Motor neuron (in vitro differentiated cells): Measurements from ENCODE around the gene HSFY1. TPM values are rescaled to one million over a fixed set of nuclear protein-coding genes. Genes with fewer than 3 reads are reported as not detected.
A peak's percentile ranks its signal among the peaks of the same experiment; 100 is the strongest.
"Not testable (repeated sequence)": the region's sequence is repeated elsewhere in the genome, so short reads cannot be mapped to it uniquely, and the experiment has no call there.

Experiments
- ATAC-seq, 8 experiments: fragments of 200-7000 bp; cut with Tn5 transposase; replicated peaks in 6 of 8; 2 replicates each; pipeline ENCODE4 v1.8.0; 2021; ENCODE audit warnings: mild to moderate bottlenecking in 8 of 8, moderate library complexity in 8 of 8
- H3K27ac ChIP-seq, 2 donors: fragments of 250-450 bp; sonication (Bioruptor Pico); 2 replicates each; pipeline ENCODE4 v1.9.0; 2021; ENCODE audit warnings: antibody characterized with exemption in 2 of 2, mild to moderate bottlenecking in 2 of 2, moderate library complexity in 1 of 2
- H3K4me1 ChIP-seq, 2 donors: fragments of 250-450 bp; sonication (Bioruptor Pico); replicated peaks in 1 of 2; 2 replicates each; pipeline ENCODE4 v1.6.1; 2021; ENCODE audit warnings: antibody characterized with exemption in 2 of 2, mild to moderate bottlenecking in 2 of 2, moderate library complexity in 1 of 2
- H3K4me3 ChIP-seq, 5 donors: fragments of 250-450 bp; sonication (Bioruptor Pico); 2 replicates each; pipeline ENCODE4 v1.9.0; 2021; ENCODE audit warnings: antibody characterized with exemption in 5 of 5, mild to moderate bottlenecking in 5 of 5, moderate library complexity in 4 of 5
- WGBS, 10 experiments: fragments of 450-650 bp; shearing (Covaris generic); methylation state at CpG; one replicate each; pipeline ENCODE4 v1.0.0; 2022; 5-methylcytosine and 5-hydroxymethylcytosine counted together
- in situ Hi-C, 9 experiments: fragments of 400-800 bp; cut with MboI; loops; one replicate each; pipeline ENCODE4 v1.15.0; 2021; ENCODE audit warnings: low sequenced_read_pairs in 9 of 9, low pct_unique_long_range_greater_than_20kb in 2 of 9; ENCODE audit not compliant: unreplicated experiment in 9 of 9
- total RNA-seq, 8 experiments: library from RNA; unstranded; fragments of 300-600 nt; gene quantifications; 2 replicates each; pipeline versions ENCODE4 v1.2.3 to v1.2.4, GENCODE V29; 2022

The HSFY1 gene, protein sequence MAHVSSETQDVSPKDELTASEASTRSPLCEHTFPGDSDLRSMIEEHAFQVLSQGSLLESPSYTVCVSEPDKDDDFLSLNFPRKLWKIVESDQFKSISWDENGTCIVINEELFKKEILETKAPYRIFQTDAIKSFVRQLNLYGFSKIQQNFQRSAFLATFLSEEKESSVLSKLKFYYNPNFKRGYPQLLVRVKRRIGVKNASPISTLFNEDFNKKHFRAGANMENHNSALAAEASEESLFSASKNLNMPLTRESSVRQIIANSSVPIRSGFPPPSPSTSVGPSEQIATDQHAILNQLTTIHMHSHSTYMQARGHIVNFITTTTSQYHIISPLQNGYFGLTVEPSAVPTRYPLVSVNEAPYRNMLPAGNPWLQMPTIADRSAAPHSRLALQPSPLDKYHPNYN
- not detected for total RNA-seq

DNA sequence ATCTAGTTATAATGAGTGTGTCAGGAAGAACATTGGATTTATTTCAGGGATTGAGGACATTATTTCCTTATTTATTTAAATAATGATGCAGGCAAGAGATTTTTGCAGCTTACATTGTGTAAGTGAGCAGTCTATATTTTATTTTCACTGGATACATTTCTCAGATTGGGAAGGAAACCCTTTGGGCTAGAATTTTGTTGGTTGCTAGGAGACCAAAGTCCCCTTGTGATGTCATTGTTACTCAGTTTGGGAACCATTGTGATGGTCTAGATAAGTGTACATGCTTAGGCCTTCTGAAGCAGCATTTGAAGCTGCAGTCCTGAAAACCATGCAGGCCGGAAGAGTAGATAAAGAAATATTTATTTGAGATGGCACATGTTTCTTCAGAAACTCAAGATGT lies at the start of gene HSFY1:
Gene HSFY1, plus strand, starts transcription at position 301 of the 400 bp plus-strand sequence. Its CDS starts 68 bp downstream, at position 369.
- in situ Hi-C loops, H3K4me3 ChIP-seq, H3K27ac ChIP-seq, ATAC-seq, H3K4me1 ChIP-seq: not testable (repeated sequence)
- no CpG with 5 or more reads among the region's 1 CpG for WGBS, 10 experiments

DNA sequence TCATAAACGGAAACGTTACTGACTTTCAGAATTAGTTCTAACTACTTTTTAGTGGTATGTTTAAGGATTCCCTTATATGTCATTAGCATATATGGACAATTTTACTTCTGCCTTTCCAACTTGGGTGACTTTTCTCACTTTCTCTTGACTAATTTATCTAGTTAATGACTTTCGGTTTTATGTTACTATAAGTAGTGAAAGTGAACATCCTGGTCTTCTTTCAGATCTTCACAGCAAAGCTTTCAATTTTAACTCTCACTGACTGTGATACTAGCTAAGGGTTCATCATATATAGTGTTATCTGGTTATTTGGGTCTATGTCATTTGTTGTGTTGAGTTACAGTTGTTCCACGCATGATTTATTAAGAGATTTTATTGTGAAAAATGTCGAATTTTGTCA lies 42.3 kb upstream of the HSFY1 start:
- in situ Hi-C loops, H3K27ac ChIP-seq, H3K4me1 ChIP-seq, H3K4me3 ChIP-seq, ATAC-seq: not testable (repeated sequence)
- no CpG with 5 or more reads among the region's 5 CpGs for WGBS, 10 experiments

DNA sequence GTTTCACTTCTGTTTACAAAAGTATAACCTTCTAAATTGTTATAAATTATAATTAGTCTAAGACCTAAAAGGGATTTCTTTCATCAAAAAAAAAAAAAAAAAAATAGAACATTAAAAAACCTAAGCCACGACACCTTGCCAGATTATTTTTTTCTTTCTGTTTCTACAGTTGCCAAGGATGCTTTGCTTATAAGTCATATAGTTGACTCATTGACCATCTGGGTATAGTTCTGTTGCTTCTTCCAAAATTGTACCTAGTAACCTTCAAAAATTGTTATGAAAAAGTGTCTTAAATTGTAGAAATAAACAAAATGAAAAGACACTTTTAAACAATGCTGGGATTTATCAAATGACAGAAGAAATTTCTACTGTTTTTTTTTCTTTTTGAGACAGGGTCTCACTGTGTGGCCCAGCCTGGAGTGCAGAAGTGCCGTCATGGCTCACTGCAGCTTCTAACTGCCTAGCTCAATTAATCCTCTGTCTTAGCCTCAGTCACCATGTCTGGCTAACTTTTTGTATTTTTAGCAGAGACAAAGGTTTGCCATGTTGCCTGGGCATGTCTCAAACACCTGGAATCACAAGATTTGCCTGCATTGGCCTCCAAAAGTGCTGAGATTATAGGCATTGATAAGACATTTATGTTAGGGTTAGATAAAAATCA lies 15.4 kb upstream of the HSFY1 start:
- H3K4me3 ChIP-seq, in situ Hi-C loops, H3K27ac ChIP-seq, ATAC-seq, H3K4me1 ChIP-seq: not testable (repeated sequence)
- no CpG with 5 or more reads among the region's 2 CpGs for WGBS, 10 experiments

DNA sequence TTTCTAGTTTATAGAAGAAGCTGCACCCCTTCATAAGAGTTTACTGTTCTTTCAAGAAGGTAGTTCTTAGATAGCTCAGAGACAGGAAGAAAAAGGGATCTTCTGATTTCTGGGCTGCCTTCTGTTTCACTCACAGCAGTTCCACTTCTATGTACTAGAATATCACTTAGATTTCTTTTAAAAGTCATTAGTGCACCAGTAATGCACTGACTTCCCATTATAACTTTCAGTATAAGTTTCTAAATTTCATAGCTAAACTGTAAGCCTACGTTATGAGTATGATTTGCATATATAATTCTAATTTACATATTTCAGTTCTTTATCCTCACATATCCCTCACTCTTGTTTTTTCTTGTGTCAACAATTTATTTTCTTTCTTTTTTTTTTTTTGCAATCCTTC lies 7.6 kb upstream of the HSFY1 start:
- in situ Hi-C loops: not testable (repeated sequence)
- WGBS, 10 experiments: no CpG with 5 or more reads among the region's 1 CpG

DNA sequence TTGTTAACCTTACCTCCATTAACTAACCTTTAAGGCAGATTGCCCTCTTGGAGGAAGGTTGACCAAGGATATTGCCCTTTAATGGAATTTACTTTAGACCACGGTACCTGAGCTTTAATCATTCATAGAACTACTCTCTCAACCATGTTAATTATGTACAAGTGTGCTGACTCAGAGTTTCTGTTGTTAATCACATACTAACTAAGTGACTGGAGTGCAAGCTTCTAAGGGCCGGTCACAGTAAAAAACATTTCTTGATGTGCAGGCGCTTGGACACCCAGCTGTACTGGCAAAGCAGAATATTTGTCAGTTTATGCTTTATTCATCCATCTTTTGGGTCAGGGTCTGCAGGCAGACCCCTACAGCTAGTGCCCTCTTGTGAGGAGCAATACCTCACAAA lies 6.6 kb downstream of the HSFY1 start:
- H3K4me1 ChIP-seq, H3K4me3 ChIP-seq, in situ Hi-C loops, ATAC-seq, H3K27ac ChIP-seq: not testable (repeated sequence)
- no CpG with 5 or more reads among the region's 3 CpGs for WGBS, 10 experiments

More for the DNA sequence above, 7.6 kb upstream of the HSFY1 start:
- H3K4me1 ChIP-seq, H3K4me3 ChIP-seq, ATAC-seq, H3K27ac ChIP-seq: not testable (repeated sequence)

DNA sequence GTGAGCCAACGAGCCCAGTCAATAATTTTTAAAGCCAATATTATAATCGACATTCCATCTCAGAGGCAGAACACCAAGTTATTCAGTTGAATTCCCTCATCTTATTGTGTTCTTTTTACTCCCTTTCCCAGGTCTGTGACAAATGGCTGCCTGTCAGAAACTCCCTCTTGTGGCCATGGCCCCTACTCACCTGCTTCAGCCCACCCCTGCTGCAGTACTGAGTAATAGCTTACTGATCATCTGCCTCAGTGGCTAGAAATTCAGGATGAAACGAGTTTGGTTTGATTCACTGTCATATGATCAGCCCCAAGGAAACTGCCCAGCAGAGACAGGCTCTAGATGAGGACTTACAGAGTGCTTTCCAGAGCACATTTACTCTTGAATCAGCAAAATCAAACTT lies 19.4 kb downstream of the HSFY1 start:
- H3K4me3 ChIP-seq, H3K4me1 ChIP-seq, in situ Hi-C loops, H3K27ac ChIP-seq: not testable (repeated sequence)
- peak in 3 of 8 experiments; percentile 19 to 53 (median 47) for ATAC-seq
- no CpG with 5 or more reads among the region's 3 CpGs for WGBS, 10 experiments

Other genes starting within 250 kb of the HSFY1 start
- gene HSFY2, start 227.0 kb downstream of the HSFY1 start, total RNA-seq: under 1 TPM in 5 of 8 experiments, not detected in 3; 0.31 to 0.81 (median 0.42) TPM